Adipocyte (in vitro differentiated cells): ENCODE data around the gene CSRNP2.

ENCODE experiments used
- DNase-seq: peaks from one replicate; pipeline ENCODE4 v3.0.0-alpha.2; 2015; ENCODE audit warnings: low read depth
- H3K27me3 ChIP-seq: replicated peaks from 2 replicates; pipeline ENCODE4 v1.7.0; 2013; ENCODE audit warnings: mild to moderate bottlenecking, low read length, moderate library complexity; ENCODE audit not compliant: control insufficient read depth, insufficient read depth
- H3K36me3 ChIP-seq: 2 replicates; pipeline ENCODE4 v1.7.0; 2013; ENCODE audit warnings: low read length, mild to moderate bottlenecking, moderate library complexity; ENCODE audit not compliant: control insufficient read depth, insufficient read depth, severe bottlenecking
- H3K4me1 ChIP-seq: 2 replicates; pipeline ENCODE4 v1.7.0; 2013; ENCODE audit warnings: mild to moderate bottlenecking, low read length, moderate library complexity; ENCODE audit not compliant: control insufficient read depth, insufficient read depth
- H3K4me3 ChIP-seq: 2 replicates; pipeline ENCODE4 v1.7.0; 2013; ENCODE audit warnings: mild to moderate bottlenecking, low read length, moderate library complexity
- H3K9ac ChIP-seq: 2 replicates; pipeline ENCODE4 v1.7.0; 2013; ENCODE audit warnings: mild to moderate bottlenecking, low read length, moderate library complexity
- H3K9me3 ChIP-seq: 2 replicates; pipeline ENCODE4 v1.7.0; 2013; ENCODE audit warnings: mild to moderate bottlenecking, low read length, moderate library complexity; ENCODE audit not compliant: control insufficient read depth

CSRNP2 gene

DNA sequence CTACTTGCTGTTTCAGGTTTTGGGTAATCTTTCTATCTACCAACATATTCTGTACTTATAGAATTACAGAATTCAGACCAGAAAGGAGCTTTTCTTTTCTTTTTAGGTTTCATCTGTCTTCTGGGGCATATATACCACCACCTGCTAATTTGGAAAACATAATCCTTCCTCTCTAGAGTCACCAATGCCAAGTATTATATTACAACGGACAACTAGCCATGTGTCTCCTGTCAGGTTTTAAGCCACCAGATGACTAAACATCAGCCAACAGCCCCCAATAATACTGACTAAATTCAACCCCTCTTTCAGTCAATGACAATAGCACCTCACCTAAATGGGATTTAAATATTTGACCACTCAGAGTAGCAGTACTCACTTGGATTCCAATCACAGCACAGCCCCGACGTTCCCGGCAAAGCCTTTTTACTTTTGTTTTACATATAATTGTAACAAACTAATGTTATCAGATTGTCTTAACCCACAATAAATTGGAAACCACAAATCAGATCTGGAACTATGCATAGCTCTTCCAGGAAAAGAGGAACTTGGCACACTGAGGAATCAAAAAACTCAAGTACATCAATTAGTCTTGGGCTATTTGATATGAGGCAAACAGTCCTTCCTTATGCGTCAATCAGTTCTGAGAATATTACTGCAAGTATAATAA lies 70.7 kb downstream of the CSRNP2 start:
- Histone ChIP-seq H3K36me3 (no peaks in the 10 kb centered on the region), H3K9ac (no peak overlapping the region), H3K4me1 (peaks cover 6% of the 10 kb centered on the region), H3K9me3 (no peaks in the 10 kb centered on the region), H3K4me3 (no peak overlapping the region), H3K27me3 (no peaks in the 10 kb centered on the region)
- no peak for DNase-seq

DNA sequence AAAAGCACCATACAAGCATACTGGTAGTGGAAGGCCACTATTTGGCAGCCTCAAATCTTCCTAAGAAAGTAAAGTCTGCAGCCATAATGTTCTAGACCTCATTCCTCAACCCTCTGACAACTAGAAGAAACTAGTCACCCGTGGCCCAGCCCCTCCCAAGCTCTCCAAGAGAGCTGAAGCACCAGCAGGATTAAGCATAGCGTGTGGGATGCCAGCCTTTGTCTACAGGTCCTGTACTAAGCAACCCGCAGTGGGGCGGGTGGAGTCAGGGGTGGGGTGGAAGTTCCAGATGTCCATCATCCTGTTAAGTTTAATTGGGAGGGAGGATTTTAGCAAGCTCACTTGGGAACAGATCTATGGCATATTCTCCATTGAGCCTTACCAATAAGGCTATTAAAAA lies 71.4 kb downstream of the CSRNP2 start:
- no peaks in the 10 kb centered on the region for H3K9me3 ChIP-seq
- no peak overlapping the region for H3K9ac ChIP-seq
- H3K4me3 ChIP-seq: no peak overlapping the region
- H3K4me1 ChIP-seq: peaks cover 6% of the 10 kb centered on the region
- no peak for DNase-seq
- H3K27me3 ChIP-seq: no peaks in the 10 kb centered on the region
- no peaks in the 10 kb centered on the region for H3K36me3 ChIP-seq
